B cell (primary cell): ENCODE results near the gene ZBED1. TPM values are rescaled to one million over a fixed set of nuclear protein-coding genes. Genes with fewer than 3 reads are reported as not detected.
"Not testable (repeated sequence)": the region's sequence is repeated elsewhere in the genome, so short reads cannot be mapped to it uniquely, and the experiment has no call there.

Experiments
- ATAC-seq: fragments of 200-7000 bp; cut with Tn5 transposase; one replicate; pipeline ENCODE4 v1.10.0; 2021; ENCODE audit warnings: low read depth, mild to moderate bottlenecking, moderate number of reproducible peaks, moderate library complexity
- CTCF ChIA-PET: fragments of 350-600 bp; sonication (Branson Sonifier 250); formaldehyde crosslinking; loops from one replicate; lab custom pipeline; 2021; ENCODE audit warnings: antibody characterized with exemption, inconsistent platforms; lab: Charles Lee
- POLR2A ChIA-PET: fragments of 350-600 bp; sonication (Branson Sonifier 250); formaldehyde crosslinking; loops from one replicate; lab custom pipeline; 2021; ENCODE audit warnings: antibody characterized with exemption; lab: Charles Lee
- DNase-seq: peaks from one replicate; pipeline ENCODE4 v3.0.0; 2013
- H2AFZ ChIP-seq: 2 replicates; pipeline ENCODE4 v1.6.1; 2012; ENCODE audit warnings: mild to moderate bottlenecking, low read depth, low read length; ENCODE audit not compliant: insufficient read depth, poor library complexity, severe bottlenecking
- H3K27ac ChIP-seq, 2 donors: 1 replicate in 1 of 2; 2 replicates in 1 of 2; pipeline ENCODE4 v1.5.1; 2012 to 2013; ENCODE audit warnings: low read length in 2 of 2, mild to moderate bottlenecking in 2 of 2, moderate library complexity in 1 of 2
- H3K27me3 ChIP-seq, 4 experiments: fragments of 200-600 bp in 1 of 4; sonication (generic) in 1 of 4; replicated peaks in 1 of 4; 1 replicate in 2 of 4; 2 replicates in 2 of 4; pipeline versions ENCODE4 v1.6.1 to v1.7.0; 2013 to 2016; ENCODE audit warnings: low read length in 3 of 4, mild to moderate bottlenecking in 2 of 4, mixed read lengths in 1 of 4, moderate library complexity in 1 of 4; ENCODE audit not compliant: insufficient read depth in 4 of 4, control insufficient read depth in 3 of 4; ENCODE audit errors: control extremely low read depth in 1 of 4
- H3K36me3 ChIP-seq, 2 experiments: replicated peaks in 1 of 2; 1 replicate in 1 of 2; 2 replicates in 1 of 2; pipeline versions ENCODE4 v1.6.1 to v1.7.1; 2013; ENCODE audit warnings: low read length in 1 of 2; ENCODE audit not compliant: insufficient read depth in 2 of 2, control insufficient read depth in 1 of 2; ENCODE audit errors: control extremely low read depth in 1 of 2, extremely low read depth in 1 of 2
- H3K4me1 ChIP-seq, 2 donors: fragments of 200-600 bp in 1 of 2; sonication (generic) in 1 of 2; 1 replicate in 1 of 2; 2 replicates in 1 of 2; pipeline versions ENCODE4 v1.5.1 to v1.6.1; 2013 to 2017; ENCODE audit warnings: low read length in 2 of 2; ENCODE audit not compliant: control insufficient read depth in 2 of 2, insufficient read depth in 2 of 2
- H3K4me2 ChIP-seq: replicated peaks from 2 replicates; pipeline ENCODE3; 2012; ENCODE audit warnings: mild to moderate bottlenecking, low read depth, low read length; ENCODE audit not compliant: poor library complexity, severe bottlenecking
- H3K4me3 ChIP-seq, 5 experiments: fragments of 200-600 bp in 1 of 5; sonication (generic) in 1 of 5; 1 replicate in 3 of 5; 2 replicates in 2 of 5; pipeline versions ENCODE4 v1.5.1 to v1.7.0; 2011 to 2016; ENCODE audit warnings: low read length in 4 of 5, mild to moderate bottlenecking in 4 of 5, low read depth in 2 of 5, control low read depth in 1 of 5, moderate library complexity in 1 of 5; ENCODE audit not compliant: insufficient read depth in 1 of 5; ENCODE audit errors: control extremely low read depth in 1 of 5, extremely low read depth in 1 of 5
- H3K79me2 ChIP-seq: fragments of 200-600 bp; sonication (generic); one replicate; pipeline ENCODE4 v1.6.0; 2016; ENCODE audit warnings: low read length; ENCODE audit not compliant: control insufficient read depth, insufficient read depth
- H3K9ac ChIP-seq: fragments of 200-600 bp; sonication (generic); 2 replicates; pipeline ENCODE4 v1.6.1; 2017; ENCODE audit warnings: mild to moderate bottlenecking, low read length, moderate library complexity
- H3K9me3 ChIP-seq, 3 donors: one replicate each; pipeline versions ENCODE4 v1.6.1 to v1.7.1; 2013; ENCODE audit warnings: low read length in 2 of 3; ENCODE audit not compliant: control insufficient read depth in 2 of 3, insufficient read depth in 1 of 3; ENCODE audit errors: control extremely low read depth in 1 of 3
- H4K20me1 ChIP-seq: 2 replicates; pipeline ENCODE4 v1.6.0; 2012; ENCODE audit warnings: mild to moderate bottlenecking, low read length; ENCODE audit not compliant: insufficient read depth, control insufficient read depth, poor library complexity, severe bottlenecking
- H3K27ac Mint-ChIP-seq: one replicate; pipeline ENCODE4 v1.8.0; 2021; ENCODE audit warnings: mixed read lengths
- H3K27me3 Mint-ChIP-seq: one replicate; pipeline ENCODE4 v1.8.0; 2021; ENCODE audit warnings: mixed read lengths
- H3K4me1 Mint-ChIP-seq: one replicate; pipeline ENCODE4 v1.8.0; 2021; ENCODE audit warnings: mixed read lengths
- H3K4me3 Mint-ChIP-seq: one replicate; pipeline ENCODE4 v1.8.0; 2021; ENCODE audit warnings: mixed read lengths
- H3K9me3 Mint-ChIP-seq: one replicate; pipeline ENCODE4 v1.8.0; 2022; ENCODE audit warnings: mixed read lengths; ENCODE audit not compliant: insufficient read depth
- CTCF ChIP-seq: fragments of 200-600 bp; IDR thresholded peaks from one replicate; pipeline ENCODE4 v1.8.0; 2022; ENCODE audit warnings: antibody characterized with exemption, mild to moderate bottlenecking
- EZH2 ChIP-seq: IDR thresholded peaks from 2 replicates; pipeline ENCODE4 v1.6.1; 2012; ENCODE audit warnings: borderline replicate concordance, low read depth, mild to moderate bottlenecking, moderate library complexity, low read length; ENCODE audit not compliant: insufficient read depth, poor library complexity, severe bottlenecking
- WGBS: methylation state at CpG from one replicate; pipeline ENCODE4 v1.1.5; 2013; ENCODE audit warnings: missing lambda C conversion rate; ENCODE audit not compliant: insufficient coverage; 5-methylcytosine and 5-hydroxymethylcytosine counted together
- intact Hi-C: fragments of 100-400 bp; cut with micrococcal nuclease; formaldehyde crosslinking; loops from one replicate; pipeline ENCODE4 v1.10.0; 2022
- polyA plus RNA-seq: library from polyadenylated mRNA; depleted of rRNA; stranded (reverse); fragments of >200 nt; gene quantifications from 2 replicates; pipeline ENCODE4 v1.2.3, GENCODE V29; 2012
- total RNA-seq, 2 donors: library from RNA; stranded (reverse); fragments of 120-200 nt in 1 of 2; gene quantifications; 1 replicate in 1 of 2; 2 replicates in 1 of 2; pipeline versions ENCODE4 v1.2.3 to v1.2.4, GENCODE V29; 2013 to 2022

ZBED1 gene
- total and polyA plus RNA-seq, 2 donors (not counting 1 experiment from before 2014, with no cell fraction given), result 20.3 to 44.7 TPM

- H4K20me1 ChIP-seq, result peaks cover 43% of the 10 kb centered on the region
These were observed 17.2 kb downstream of the ZBED1 start for GRCh38 chrX:2483398-2484060.

DNA sequence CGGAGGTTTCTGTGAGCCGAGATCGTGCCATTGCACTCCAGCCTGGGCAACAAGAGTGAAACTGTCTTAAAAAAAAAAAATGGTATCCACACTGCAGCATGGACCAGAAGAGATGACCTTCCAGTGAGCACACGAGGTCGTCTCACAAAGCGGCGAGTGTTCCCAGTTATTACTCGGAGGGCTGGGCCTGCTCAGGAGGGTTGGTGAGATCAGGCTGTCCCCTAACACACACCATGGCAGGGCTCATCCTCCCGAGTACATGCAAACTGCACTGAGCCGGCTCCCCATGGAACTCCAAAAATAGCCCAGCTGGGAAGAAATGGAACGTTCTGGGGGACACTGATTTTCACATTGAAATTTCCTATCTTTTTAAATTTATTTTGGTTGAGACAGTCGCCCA is 19.2 kb downstream of the ZBED1 start:
- H3K9me3 Mint-ChIP-seq, H3K27ac Mint-ChIP-seq, POLR2A ChIA-PET, intact Hi-C loops, H3K27me3 ChIP-seq, H2AFZ ChIP-seq, H3K4me1 ChIP-seq, DNase-seq, H3K9ac ChIP-seq, CTCF ChIA-PET, H3K4me2 ChIP-seq, H3K4me1 Mint-ChIP-seq, H3K27ac ChIP-seq, H3K4me3 ChIP-seq, H3K27me3 Mint-ChIP-seq, ATAC-seq, H3K4me3 Mint-ChIP-seq: not testable (repeated sequence)
- peaks cover 0 to 10% of the 10 kb centered on the region in 2 experiments for H3K36me3 ChIP-seq
- peaks cover 36% of the 10 kb centered on the region for H4K20me1 ChIP-seq
- H3K9me3 ChIP-seq, result peaks cover 0 to 15% (median 4%) of the 10 kb centered on the region in 3 donors
- WGBS, result 98% methylated on average over 8 of the region's 12 CpGs
- H3K79me2 ChIP-seq, result peaks cover 52% of the 10 kb centered on the region

More at GRCh38 chrX:2483398-2484060, 17.2 kb downstream of the ZBED1 start:
- no peak overlapping the region for H3K4me3 Mint-ChIP-seq
- intact Hi-C loops, result no loop called here
- DNase-seq, result no peak
- H3K27me3 Mint-ChIP-seq, result no peaks in the 10 kb centered on the region
- Histone ChIP-seq H3K4me2 (no peak overlapping the region), H2AFZ (no peak overlapping the region), H3K9me3 (peaks cover 0 to 15% (median 4%) of the 10 kb centered on the region in 3 donors), H3K27me3 (no peaks in the 10 kb centered on the region), H3K9ac (no peak overlapping the region), H3K4me1 (no peaks in the 10 kb centered on the region), H3K36me3 (peaks cover 1 to 25% of the 10 kb centered on the region in 2 experiments), H3K79me2 (peaks cover 44% of the 10 kb centered on the region), H3K4me3 (no peak overlapping the region), H3K27ac (no peak overlapping the region)
- WGBS, result 94% methylated on average over 7 of the region's 16 CpGs
- ChIA-PET CTCF (no interaction called here), POLR2A (no interaction called here)
- H3K9me3 Mint-ChIP-seq, result peaks cover 3% of the 10 kb centered on the region
- H3K27ac Mint-ChIP-seq, result no peak overlapping the region
- TF ChIP-seq EZH2, result no peak
- no peak for TF ChIP-seq CTCF
- no peaks in the 10 kb centered on the region for H3K4me1 Mint-ChIP-seq
- ATAC-seq, result no peak

GRCh38 chrX:2479982-2480381 is 20.8 kb downstream of the ZBED1 start:
- H3K4me1 Mint-ChIP-seq, H3K4me3 Mint-ChIP-seq, H3K9me3 Mint-ChIP-seq, H2AFZ ChIP-seq, H3K27me3 Mint-ChIP-seq, intact Hi-C loops, H3K36me3 ChIP-seq, H3K4me1 ChIP-seq, ATAC-seq, H3K9ac ChIP-seq, H3K4me2 ChIP-seq, H3K27ac ChIP-seq, H3K4me3 ChIP-seq, H3K27me3 ChIP-seq, H3K27ac Mint-ChIP-seq, DNase-seq, CTCF ChIA-PET, POLR2A ChIA-PET: not testable (repeated sequence)
- Histone ChIP-seq H3K9me3 (peaks cover 0 to 15% (median 4%) of the 10 kb centered on the region in 3 donors), H4K20me1 (peaks cover 40% of the 10 kb centered on the region), H3K79me2 (peaks cover 55% of the 10 kb centered on the region)
- 100% methylated on average over 4 of the region's 5 CpGs for WGBS
